ENCODE results near the gene TUBA3E.
"Not testable (repeated sequence)": the region's sequence is repeated elsewhere in the genome, so short reads cannot be mapped to it uniquely, and the experiment has no call there.

Gene TUBA3E

DNA sequence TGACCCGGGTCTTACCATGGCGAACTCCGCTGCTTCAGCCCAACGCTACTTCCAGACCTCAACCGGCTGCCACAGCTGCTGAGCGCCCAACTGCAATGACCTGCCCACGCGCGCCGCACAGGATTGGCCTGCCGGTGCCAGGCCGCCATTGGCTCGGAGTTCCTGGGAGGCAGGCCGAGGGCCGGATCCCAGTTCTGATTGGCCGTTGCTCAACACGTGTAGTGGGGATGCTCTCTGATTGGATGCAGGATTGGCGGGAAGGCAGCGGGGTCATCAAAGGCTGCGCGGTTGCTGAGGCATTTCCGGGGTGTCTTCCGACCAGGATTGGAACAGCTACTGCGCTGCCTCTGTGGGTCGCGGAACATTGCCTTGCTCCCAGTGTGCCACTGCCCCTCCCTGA lies at the start of gene TUBA3E:
TUBA3E (minus strand) TSS at position 97 of the 400 bp plus-strand sequence; CDS start at position 18, 79 bp downstream.
- no peak for DNase-seq

DNA sequence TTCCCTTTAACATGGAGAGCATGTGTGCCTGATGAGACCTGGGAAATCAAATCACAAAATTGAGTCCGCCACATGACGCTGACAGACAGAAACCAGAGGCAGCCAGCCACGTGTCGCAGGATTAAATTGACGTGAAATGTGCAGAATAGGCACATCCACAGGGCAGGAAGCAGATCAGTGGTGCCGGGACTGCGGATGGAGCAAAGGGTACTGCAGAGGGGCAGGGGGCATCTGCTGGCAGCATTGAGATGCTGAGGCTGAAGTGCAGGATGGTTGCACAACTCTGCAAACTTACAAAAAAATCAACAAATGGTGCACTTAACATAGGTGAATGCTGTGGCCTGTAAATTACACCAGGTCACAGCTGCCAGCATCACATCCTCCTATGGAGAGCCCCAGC lies 48.2 kb upstream of the TUBA3E start:
- DNase-seq, result no peak

DNA sequence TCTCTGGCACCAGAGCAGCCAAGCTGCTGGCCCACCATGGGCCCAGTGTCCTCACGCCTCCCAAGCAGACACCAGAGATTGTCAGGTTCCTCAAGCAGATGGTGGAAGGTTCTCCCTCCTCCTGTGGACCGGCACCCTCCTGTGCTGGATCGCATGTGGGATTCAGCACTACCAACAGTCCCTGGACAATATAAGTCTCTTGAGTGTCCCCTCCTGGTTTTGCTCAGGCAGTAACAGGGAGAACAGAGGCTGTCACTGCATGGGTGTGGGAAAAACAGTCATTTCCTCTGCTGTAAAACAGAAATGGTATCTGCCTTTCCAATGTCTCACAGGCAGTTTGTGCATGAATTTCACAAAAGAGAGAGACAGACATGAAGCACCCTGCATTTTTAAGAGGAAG lies 47.7 kb upstream of the TUBA3E start:
- DNase-seq, result no peak

DNA sequence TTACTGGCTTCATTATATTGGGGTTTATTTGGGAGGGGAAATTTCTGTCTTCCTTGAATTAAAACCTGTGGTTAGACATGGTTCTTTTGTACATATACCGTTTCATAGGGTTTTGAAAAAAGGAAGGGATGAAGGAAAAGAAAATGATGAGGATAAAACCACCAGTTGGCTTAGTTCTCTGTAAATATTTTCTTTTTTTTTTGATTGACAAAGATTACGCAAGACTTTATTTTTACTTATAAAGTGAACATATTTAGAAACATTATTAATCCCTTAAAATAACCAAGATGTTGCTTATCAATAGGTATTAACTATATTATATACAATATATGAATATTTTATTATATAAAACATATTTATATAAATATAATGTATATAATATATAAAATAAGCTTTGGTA lies 45.1 kb upstream of the TUBA3E start:
- DNase-seq, result no peak

DNA sequence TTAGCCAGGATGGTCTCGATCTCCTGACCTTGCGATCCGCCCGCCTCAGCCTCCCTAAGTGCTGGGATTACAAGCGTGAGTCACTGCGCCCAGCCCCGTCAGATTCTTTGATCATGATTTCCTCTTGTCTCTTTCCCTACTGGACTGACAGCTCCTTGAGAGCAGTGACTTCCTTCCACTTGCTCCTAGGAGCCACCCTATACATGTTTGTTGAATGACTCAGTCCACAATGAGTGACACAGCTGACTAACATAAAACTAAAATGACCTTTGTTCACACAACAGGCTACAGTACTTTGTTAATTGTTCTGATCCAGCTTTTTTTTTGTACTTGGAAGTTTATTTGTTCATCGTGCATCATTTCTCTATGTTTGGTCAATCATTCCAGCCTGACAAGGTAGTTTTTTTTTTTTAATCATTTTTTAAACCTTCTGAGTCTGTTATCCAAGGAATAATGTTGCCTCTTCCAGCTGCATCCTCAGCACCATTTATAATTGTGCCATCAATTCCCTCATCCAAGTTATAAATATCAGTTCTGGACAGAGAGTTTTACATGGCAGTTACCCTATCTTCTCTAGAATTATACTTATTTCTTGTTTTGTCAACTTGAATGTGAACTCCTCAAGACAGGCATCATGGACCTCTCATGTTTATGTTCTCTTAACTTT lies 42.9 kb upstream of the TUBA3E start:
- no peak for DNase-seq

DNA sequence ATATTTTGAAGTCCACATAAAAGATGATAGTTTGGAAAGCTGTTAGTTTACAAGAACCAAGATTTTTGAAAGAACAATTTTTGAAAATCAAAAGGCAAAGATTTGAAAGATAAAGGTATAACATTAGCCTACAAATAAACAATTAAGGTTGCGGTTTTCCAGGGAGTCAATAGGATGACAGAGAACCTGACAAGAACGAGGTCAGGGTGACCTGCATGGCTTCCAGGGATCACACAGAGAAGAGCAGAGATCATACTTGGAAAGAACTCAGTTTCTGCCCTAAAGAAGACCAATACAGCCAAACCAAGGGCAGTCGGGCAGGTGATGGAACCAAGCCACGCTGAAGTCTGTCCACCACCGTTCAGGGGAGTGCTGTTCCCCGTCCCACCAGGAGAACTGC lies 41.3 kb upstream of the TUBA3E start:
- DNase-seq, result not testable (repeated sequence)

DNA sequence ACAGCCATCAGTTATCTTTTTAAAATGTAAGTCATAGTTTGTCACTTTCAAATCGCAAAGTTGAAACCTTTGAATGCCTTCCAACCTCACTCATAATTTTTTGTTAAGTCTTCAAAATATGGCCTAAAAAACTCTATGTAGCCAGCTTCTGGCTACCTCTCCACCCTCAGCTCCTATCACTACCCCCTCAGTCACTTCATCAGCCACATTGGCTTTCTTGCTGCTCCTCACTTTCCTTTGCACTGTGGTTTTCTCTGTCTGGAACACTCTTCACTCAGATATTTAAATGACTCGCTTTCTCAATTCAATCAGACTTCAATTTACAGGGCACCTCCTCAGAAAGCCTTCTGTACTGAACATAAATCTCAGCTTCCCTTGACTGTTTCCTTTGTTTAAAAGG lies 34.8 kb upstream of the TUBA3E start:
- not testable (repeated sequence) for DNase-seq

DNA sequence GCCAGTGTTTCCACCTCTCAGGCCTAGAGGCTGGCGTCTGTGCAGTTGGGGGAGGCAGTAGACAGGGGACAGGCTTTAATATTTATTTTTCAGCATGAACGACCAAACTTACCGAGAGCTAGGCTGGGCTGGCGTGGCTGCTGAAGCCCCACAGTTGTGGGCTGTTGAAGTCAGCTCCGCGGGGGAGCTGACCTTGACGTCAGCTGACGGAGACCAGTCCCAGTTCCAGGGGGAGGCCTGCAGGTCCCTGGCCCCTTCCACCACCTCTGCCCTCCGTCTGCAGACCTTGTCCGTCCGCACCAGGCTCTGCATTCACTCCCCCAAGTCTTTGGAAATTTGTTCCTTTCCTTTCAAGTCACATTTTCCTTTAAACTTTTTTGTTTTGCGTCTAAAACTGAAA lies 33.4 kb upstream of the TUBA3E start:
- DNase-seq, result no peak

DNA sequence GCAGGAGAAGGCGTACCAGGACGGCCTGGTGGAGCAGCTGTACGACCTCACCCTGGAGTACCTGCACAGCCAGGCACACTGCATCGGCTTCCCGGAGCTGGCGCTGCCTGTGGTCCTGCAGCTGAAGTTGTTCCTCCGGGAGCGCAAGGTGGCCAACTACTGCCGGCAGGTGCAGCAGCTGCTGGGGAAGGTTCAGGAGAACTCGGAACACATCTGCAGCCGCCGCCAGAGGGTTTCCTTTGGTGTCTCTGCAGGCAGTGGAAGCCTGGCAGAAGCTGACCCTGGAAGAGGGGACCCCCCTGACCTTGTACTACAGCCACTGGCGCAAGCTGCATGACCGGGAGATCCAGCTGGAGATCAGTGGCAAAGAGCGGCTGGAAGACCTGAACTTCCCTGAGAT lies 32.7 kb upstream of the TUBA3E start:
- not testable (repeated sequence) for DNase-seq

DNA sequence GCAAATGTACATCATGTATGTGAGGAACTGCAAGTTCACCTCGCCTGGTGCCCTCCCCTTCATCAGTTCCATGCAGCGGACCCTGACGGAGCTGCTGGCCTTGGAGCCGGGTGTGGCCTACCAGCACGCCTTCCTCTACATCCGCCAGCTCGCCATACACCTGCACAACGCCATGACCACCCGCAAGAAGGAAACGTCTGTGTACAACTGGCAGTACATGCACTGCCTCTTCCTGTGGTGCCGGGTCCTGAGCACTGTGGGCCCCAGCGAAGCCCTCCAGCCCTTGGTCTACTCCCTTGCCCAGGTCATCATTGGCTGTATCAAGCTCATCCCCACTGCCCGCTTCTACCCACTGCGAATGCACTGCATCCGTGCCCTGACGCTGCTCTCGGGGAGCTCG lies 32.1 kb upstream of the TUBA3E start:
- not testable (repeated sequence) for DNase-seq

DNA sequence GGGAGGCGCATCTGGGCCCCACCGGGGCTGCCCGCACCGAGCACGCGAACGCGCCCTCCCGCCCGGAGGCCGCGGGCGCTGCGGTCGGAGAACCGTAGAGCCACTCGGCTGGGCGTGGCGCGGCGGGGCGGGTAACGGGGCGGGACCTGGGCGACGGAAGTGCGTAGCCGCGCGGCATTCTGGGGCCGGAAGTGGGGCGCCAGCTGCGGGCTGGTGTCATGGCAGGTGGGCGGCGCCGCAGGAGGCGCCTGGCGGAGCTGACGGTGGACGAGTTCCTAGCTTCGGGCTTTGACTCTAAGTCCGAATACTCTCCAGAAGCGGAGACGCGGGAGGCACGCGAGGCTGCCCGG lies 30.9 kb upstream of the TUBA3E start:
- DNase-seq, result not testable (repeated sequence)

DNA sequence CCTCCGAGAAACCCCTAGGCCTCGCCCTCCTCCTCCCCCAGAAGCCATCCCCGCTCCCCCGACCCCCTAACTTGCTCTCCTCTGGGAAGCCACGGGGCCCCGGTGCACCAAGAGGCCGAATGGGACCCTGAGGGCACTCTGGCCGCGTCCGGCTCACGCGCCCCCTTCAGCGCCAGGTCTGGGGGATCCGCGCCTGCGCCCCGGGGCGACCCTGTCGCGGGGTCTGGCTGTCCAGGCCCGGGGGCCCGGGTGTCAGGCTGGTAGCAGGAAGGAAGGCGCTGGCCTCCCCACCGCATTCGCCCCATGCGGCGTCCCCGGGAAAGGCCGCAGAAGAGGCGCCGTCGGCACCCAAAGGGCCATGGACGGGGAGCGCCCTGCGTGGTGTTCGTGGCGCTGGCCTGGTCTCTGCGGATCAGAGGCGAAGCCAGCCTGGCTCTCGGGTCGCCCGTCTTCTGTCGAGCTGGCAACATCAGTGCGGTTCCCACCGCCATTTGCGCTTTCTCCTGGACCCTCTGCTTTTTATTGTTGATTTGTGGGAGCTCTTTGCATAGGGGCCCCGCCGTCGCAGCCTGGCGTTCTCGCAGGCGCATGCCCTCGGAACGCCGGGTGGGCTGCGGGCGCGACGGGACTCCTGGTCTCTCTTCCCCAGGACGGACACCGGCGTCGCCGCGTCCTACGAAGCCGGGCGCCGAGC lies 30.4 kb upstream of the TUBA3E start:
- DNase-seq, result not testable (repeated sequence)

DNA sequence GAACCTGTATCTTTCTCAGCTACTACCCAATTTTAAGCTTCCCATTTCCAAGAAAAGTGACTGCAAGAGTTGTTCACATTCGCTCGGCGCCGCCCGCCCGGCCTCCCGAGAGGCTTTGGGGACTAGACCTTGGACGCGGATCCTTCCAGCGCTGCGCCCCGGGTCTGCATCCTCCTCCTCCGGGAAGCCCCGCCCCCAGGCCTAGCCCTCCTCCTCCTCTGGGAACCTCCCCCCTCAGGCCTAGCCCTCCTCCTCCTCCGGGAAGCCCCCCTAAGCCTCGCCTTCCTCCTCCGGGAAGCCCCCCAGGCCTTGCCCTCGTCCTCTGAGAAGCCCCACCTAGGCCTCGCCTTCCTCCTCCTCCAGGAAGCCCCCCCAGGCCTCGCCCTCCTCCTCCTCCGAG lies 29.8 kb upstream of the TUBA3E start:
- DNase-seq, result not testable (repeated sequence)

DNA sequence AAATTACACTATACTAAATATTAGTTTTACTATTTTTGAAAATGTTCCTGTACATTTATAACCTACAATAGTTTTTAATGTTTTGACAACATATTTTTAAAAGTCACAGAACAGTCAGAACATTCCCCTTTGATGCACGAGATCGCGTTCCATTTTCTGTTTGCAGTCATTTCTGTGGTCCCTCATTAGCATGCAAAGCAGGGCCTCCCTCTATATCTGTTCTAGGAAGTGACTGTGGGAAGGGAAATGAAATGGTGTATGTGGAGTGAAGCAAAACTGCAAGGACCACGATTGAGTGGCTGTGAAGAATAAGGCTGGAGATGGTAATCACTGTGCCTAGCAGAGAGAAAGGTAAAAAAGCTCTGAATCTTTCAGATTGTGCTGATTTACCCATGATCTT lies 24.3 kb upstream of the TUBA3E start:
- not testable (repeated sequence) for DNase-seq

DNA sequence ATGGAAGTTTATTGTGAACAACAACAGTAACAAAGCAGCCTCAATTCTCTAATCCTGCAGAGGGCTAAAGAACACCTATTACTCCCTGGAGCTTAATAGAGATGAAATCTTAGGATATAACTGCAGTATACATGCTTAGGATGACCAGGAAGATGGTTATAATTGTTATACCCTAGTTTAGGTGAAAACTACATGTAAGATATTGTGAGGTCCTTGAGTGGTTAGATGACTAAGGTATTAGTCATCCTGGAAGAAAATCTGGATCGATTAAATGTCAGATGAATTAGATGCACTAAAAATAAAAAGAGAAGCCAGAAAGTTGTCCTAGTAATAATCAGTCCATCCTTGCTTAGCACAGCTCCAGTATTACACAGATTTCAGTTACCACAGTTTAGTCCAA lies 22.3 kb upstream of the TUBA3E start:
- not testable (repeated sequence) for DNase-seq

DNA sequence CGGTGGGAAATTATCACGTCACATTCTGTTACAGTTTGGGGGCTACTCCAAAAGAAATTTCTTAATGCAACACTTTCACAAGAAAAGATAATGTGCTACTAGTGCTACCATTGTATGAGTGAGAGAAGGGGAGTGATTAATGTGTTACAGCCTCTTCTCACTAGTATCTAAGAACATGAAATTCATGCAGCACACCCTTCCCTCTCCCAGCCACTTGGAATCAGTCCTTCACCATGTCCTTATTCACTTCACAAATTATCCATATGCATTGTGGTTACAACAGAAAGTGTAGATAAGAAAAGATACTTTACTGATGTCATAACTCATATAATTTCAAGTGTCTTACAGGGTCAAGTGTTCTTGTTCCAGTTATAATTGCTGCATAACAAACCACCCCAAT lies 20.9 kb upstream of the TUBA3E start:
- DNase-seq, result not testable (repeated sequence)

DNA sequence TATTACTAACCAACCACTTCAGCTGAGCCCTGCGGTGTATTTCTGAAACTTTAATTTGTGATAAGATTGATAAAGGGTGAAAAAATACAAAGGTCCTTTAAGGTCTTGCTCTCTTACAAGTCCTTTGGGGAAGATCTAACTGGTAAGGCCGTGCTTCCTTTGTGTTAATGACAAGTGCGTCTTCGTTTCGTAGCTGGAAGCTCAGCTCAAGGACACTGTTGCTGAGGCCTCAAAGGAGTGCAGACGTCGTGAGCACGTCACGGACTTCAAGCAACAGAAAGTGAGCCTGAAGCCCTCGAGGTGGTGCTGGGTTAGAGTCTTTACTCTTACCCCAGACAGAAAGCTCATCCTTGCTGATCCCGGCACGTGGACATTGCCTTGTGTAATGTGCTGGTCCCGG lies 8.8 kb upstream of the TUBA3E start:
- not testable (repeated sequence) for DNase-seq

DNA sequence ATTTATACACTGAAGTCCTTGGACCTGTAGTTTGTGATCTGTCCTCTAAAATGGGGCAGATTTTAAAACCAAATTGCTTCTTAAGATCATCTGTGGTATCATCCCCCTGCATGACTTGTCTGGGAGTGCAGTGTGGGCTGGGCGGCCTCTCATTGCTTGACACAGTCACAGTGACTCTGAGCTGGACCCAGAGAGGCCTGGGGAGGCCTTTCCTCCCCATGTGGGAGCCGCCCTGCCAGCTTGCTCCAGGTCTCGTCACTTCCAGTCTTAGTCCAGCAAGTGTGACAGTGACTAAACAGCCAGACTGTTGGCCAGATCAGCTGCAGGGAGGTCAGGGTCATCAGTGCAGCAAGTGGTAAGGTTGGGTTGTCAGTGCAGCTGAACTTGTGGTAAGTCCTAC lies 4.9 kb upstream of the TUBA3E start:
- DNase-seq, result not testable (repeated sequence)

DNA sequence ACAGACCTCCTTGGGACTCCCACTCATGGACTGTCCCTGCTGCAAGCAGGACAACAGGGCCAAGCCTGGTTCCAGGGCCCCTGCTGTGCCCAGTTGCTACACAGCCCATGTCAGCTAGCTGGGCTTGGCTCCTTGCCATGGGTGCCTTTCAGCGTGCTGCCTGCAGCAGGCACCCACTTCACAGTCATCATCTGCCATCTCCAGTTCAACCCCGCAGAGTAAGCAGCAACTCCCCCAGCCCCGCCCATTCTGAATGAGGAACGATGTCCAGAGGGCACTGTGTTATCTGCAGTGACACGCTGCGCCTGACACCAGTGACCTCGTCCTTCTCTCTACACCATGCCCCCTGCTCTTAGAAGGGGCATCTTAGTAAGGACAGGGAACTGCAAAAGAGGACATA lies 4.3 kb upstream of the TUBA3E start:
- not testable (repeated sequence) for DNase-seq

DNA sequence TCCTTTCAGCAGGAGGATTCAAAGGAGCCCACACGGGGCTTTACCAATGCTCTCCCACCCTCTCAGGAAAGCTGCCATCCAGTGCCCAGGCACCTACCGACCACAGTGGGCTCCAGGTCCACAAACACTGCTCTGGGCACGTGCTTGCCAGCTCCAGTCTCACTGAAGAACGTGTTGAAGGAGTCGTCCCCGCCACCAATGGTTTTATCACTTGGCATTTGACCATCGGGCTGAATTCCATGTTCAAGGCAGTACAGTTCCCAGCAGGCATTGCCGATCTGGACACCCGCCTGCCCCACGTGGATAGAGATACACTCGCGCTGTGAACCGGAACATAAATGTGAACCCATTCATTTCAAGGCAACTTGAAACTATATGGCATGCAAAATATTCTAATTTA lies 2.2 kb downstream of the TUBA3E start:
- not testable (repeated sequence) for DNase-seq

DNA sequence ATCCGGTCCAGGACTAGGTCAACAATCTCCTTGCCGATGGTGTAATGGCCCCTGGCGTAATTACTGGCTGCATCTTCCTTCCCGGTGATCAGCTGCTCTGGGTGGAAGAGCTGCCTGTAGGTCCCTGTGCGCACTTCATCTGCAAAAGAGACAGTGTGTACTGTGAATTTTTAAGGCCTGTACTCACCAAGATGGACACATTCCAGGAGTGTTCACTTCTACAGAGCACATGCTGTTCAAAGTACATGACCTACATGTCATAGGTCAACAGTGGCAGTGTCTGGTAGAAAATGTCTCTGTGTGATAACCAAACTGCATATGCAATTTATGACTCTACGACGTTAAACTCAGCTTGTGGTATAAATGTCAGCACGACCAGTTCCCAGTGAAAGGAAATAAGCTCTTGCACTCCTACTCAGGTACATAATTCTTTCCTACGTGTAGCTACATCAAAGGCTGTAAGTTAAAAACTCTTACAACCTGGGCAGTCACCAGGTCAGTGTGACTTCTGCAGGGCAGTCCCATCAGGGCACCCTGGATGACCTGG lies 3.1 kb downstream of the TUBA3E start:
- not testable (repeated sequence) for DNase-seq

DNA sequence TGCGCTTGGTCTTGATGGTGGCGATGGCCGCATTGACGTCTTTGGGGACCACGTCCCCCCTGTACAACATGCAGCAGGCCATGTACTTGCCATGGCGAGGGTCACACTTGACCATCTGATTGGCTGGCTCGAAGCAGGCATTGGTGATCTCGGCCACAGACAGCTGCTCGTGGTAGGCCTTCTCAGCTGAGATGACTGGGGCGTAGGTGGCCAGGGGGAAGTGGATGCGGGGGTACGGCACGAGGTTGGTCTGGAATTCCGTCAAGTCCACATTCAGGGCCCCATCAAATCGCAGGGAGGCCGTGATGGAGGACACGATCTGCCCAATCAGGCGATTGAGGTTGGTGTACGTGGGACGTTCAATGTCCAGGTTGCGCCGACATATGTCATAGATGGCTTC lies 4.4 kb downstream of the TUBA3E start:
- DNase-seq, result not testable (repeated sequence)

DNA sequence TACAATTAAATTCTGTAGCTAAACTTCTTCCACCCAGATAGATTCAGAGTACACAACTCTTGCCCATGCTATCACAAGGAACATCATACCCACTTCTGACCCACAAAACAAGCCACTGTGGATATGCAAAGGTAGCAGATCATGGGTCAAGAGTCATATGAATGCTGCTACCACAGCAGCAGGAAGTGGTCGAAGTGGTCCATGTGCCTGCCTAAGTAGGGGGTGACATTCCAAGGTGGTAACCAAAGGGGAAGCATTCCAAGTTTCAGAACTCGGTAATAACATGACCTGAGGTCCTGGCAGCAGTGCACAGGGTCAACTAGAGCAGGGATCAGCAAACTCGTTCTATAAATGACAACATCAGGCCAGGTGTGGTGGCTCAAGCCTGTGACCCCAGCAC lies 5.8 kb downstream of the TUBA3E start:
- not testable (repeated sequence) for DNase-seq

DNA sequence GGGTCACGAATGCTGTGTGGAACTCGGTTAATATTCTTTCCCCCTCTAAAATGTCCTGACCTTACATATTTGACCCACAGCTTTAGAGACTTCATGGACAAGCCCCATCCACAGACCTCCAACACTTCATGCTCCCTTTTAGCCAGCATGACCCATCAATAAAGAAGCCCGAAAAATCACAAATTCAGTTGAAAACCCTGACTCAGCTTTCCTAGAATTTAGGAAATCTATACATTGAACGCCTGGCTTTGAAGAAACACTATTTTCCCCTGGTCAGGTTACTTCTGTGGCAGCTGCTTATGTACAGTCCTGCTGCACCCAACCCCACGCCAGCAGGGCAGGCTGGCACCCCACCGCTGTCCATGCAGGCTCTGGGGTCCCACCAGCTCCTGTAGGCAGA lies 6.9 kb downstream of the TUBA3E start:
- DNase-seq, result not testable (repeated sequence)
